ENCODE data around the gene MANSC4.

DNA sequence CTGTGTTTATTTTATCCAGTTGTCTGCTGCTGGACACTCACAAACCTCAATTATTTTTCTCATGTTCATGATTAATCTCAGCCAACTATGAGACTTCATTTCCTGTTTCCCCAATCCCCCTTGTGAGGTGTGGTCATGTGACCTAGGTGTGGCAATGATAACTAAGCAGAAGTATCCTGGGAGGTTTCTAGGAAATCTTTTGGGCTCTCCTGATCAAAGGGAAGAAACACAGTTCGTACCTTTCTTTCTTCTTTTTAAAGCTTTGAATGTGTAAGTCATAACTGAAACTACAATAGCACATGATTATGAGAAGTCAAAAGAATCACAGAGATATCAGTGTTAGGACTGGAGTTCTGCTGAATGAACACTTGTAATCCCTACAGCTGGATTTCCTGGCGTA lies 34.4 kb upstream of the MANSC4 start:
- TF ChIP-seq, protein P1, sequence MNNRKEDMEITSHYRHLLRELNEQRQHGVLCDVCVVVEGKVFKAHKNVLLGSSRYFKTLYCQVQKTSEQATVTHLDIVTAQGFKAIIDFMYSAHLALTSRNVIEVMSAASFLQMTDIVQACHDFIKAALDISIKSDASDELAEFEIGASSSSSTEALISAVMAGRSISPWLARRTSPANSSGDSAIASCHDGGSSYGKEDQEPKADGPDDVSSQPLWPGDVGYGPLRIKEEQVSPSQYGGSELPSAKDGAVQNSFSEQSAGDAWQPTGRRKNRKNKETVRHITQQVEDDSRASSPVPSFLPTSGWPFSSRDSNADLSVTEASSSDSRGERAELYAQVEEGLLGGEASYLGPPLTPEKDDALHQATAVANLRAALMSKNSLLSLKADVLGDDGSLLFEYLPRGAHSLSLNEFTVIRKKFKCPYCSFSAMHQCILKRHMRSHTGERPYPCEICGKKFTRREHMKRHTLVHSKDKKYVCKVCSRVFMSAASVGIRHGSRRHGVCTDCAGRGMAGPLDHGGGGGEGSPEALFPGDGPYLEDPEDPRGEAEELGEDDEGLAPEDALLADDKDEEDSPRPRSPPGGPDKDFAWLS (CRISPR knock-in tag; IDR thresholded peaks at IDR 0.05; ENCODE audit: borderline replicate concordance), result no peak
- TF ChIP-seq JUN (CRISPR knock-in tag; IDR thresholded peaks at IDR 0.05) (no peak), KAT2B (IDR thresholded peaks at IDR 0.05; ENCODE audit: borderline replicate concordance, low read depth, low read length) (no peak), TAF1 (CRISPR knock-in tag; IDR thresholded peaks at IDR 0.05) (no peak), HNF4G (IDR thresholded peaks at IDR 0.05; ENCODE audit: borderline replicate concordance, low read depth, low read length) (no peak), HNF4G (CRISPR knock-in tag; IDR thresholded peaks at IDR 0.05; ENCODE audit: borderline replicate concordance, low read depth) (no peak), ZNF792 (CRISPR knock-in tag; IDR thresholded peaks at IDR 0.05) (no peak), ETV6 (CRISPR knock-in tag; conservative IDR thresholded peaks at IDR 0.05) (no peak), SIN3A (IDR thresholded peaks at IDR 0.05; ENCODE audit: borderline replicate concordance, low read depth, low read length) (no peak), TBX2 (CRISPR knock-in tag; IDR thresholded peaks at IDR 0.05; ENCODE audit: borderline replicate concordance) (no peak)
- TF ChIP-seq, protein P2, sequence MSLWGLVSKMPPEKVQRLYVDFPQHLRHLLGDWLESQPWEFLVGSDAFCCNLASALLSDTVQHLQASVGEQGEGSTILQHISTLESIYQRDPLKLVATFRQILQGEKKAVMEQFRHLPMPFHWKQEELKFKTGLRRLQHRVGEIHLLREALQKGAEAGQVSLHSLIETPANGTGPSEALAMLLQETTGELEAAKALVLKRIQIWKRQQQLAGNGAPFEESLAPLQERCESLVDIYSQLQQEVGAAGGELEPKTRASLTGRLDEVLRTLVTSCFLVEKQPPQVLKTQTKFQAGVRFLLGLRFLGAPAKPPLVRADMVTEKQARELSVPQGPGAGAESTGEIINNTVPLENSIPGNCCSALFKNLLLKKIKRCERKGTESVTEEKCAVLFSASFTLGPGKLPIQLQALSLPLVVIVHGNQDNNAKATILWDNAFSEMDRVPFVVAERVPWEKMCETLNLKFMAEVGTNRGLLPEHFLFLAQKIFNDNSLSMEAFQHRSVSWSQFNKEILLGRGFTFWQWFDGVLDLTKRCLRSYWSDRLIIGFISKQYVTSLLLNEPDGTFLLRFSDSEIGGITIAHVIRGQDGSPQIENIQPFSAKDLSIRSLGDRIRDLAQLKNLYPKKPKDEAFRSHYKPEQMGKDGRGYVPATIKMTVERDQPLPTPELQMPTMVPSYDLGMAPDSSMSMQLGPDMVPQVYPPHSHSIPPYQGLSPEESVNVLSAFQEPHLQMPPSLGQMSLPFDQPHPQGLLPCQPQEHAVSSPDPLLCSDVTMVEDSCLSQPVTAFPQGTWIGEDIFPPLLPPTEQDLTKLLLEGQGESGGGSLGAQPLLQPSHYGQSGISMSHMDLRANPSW (CRISPR knock-in tag; IDR thresholded peaks at IDR 0.05; ENCODE audit: borderline replicate concordance), result no peak
- TF ChIP-seq, protein P3, sequence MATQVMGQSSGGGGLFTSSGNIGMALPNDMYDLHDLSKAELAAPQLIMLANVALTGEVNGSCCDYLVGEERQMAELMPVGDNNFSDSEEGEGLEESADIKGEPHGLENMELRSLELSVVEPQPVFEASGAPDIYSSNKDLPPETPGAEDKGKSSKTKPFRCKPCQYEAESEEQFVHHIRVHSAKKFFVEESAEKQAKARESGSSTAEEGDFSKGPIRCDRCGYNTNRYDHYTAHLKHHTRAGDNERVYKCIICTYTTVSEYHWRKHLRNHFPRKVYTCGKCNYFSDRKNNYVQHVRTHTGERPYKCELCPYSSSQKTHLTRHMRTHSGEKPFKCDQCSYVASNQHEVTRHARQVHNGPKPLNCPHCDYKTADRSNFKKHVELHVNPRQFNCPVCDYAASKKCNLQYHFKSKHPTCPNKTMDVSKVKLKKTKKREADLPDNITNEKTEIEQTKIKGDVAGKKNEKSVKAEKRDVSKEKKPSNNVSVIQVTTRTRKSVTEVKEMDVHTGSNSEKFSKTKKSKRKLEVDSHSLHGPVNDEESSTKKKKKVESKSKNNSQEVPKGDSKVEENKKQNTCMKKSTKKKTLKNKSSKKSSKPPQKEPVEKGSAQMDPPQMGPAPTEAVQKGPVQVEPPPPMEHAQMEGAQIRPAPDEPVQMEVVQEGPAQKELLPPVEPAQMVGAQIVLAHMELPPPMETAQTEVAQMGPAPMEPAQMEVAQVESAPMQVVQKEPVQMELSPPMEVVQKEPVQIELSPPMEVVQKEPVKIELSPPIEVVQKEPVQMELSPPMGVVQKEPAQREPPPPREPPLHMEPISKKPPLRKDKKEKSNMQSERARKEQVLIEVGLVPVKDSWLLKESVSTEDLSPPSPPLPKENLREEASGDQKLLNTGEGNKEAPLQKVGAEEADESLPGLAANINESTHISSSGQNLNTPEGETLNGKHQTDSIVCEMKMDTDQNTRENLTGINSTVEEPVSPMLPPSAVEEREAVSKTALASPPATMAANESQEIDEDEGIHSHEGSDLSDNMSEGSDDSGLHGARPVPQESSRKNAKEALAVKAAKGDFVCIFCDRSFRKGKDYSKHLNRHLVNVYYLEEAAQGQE (IDR thresholded peaks at IDR 0.05; ENCODE audit: borderline replicate concordance in 1 of 2, low read depth in 1 of 2, low read length in 2 of 2), result no peak
- TF ChIP-seq, protein P4, sequence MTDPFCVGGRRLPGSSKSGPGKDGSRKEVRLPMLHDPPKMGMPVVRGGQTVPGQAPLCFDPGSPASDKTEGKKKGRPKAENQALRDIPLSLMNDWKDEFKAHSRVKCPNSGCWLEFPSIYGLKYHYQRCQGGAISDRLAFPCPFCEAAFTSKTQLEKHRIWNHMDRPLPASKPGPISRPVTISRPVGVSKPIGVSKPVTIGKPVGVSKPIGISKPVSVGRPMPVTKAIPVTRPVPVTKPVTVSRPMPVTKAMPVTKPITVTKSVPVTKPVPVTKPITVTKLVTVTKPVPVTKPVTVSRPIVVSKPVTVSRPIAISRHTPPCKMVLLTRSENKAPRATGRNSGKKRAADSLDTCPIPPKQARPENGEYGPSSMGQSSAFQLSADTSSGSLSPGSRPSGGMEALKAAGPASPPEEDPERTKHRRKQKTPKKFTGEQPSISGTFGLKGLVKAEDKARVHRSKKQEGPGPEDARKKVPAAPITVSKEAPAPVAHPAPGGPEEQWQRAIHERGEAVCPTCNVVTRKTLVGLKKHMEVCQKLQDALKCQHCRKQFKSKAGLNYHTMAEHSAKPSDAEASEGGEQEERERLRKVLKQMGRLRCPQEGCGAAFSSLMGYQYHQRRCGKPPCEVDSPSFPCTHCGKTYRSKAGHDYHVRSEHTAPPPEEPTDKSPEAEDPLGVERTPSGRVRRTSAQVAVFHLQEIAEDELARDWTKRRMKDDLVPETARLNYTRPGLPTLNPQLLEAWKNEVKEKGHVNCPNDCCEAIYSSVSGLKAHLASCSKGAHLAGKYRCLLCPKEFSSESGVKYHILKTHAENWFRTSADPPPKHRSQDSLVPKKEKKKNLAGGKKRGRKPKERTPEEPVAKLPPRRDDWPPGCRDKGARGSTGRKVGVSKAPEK (CRISPR knock-in tag; IDR thresholded peaks at IDR 0.05; ENCODE audit: borderline replicate concordance), result no peak
- TF ChIP-seq, protein P5, sequence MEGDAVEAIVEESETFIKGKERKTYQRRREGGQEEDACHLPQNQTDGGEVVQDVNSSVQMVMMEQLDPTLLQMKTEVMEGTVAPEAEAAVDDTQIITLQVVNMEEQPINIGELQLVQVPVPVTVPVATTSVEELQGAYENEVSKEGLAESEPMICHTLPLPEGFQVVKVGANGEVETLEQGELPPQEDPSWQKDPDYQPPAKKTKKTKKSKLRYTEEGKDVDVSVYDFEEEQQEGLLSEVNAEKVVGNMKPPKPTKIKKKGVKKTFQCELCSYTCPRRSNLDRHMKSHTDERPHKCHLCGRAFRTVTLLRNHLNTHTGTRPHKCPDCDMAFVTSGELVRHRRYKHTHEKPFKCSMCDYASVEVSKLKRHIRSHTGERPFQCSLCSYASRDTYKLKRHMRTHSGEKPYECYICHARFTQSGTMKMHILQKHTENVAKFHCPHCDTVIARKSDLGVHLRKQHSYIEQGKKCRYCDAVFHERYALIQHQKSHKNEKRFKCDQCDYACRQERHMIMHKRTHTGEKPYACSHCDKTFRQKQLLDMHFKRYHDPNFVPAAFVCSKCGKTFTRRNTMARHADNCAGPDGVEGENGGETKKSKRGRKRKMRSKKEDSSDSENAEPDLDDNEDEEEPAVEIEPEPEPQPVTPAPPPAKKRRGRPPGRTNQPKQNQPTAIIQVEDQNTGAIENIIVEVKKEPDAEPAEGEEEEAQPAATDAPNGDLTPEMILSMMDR (CRISPR knock-in tag; IDR thresholded peaks at IDR 0.05), result no peak
- TF ChIP-seq, protein P6, sequence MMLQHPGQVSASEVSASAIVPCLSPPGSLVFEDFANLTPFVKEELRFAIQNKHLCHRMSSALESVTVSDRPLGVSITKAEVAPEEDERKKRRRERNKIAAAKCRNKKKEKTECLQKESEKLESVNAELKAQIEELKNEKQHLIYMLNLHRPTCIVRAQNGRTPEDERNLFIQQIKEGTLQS (CRISPR knock-in tag; IDR thresholded peaks at IDR 0.05), result no peak
